ENCODE results near the gene NDRG3.

The NDRG3 gene

GRCh38 chr20:36633285-36633772 lies 112.6 kb downstream of the NDRG3 start:
- TF ChIP-seq, protein P1, sequence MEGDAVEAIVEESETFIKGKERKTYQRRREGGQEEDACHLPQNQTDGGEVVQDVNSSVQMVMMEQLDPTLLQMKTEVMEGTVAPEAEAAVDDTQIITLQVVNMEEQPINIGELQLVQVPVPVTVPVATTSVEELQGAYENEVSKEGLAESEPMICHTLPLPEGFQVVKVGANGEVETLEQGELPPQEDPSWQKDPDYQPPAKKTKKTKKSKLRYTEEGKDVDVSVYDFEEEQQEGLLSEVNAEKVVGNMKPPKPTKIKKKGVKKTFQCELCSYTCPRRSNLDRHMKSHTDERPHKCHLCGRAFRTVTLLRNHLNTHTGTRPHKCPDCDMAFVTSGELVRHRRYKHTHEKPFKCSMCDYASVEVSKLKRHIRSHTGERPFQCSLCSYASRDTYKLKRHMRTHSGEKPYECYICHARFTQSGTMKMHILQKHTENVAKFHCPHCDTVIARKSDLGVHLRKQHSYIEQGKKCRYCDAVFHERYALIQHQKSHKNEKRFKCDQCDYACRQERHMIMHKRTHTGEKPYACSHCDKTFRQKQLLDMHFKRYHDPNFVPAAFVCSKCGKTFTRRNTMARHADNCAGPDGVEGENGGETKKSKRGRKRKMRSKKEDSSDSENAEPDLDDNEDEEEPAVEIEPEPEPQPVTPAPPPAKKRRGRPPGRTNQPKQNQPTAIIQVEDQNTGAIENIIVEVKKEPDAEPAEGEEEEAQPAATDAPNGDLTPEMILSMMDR (IDR thresholded peaks at IDR 0.05; ENCODE audit: low read length): no peak
- no peak for TF ChIP-seq EZH2 (IDR thresholded peaks at IDR 0.05; ENCODE audit: borderline replicate concordance, low read length)
- no peaks in the 10 kb centered on the region for H3K36me3 ChIP-seq (ENCODE audit: insufficient read depth, low read length)
- H2AFZ ChIP-seq (ENCODE audit: low read length): no peak overlapping the region
- no peak overlapping the region for H3K4me2 ChIP-seq (ENCODE audit: low read length)
- no peaks in the 10 kb centered on the region for H4K20me1 ChIP-seq (ENCODE audit: insufficient read depth, low read length)
- H3K4me1 ChIP-seq (ENCODE audit: insufficient read depth, low read length, severe bottlenecking): peaks cover 11% of the 10 kb centered on the region
- H3K4me3 ChIP-seq (ENCODE audit: low read depth, low read length, poor library complexity, severe bottlenecking): no peak overlapping the region
- H3K27ac ChIP-seq (ENCODE audit: low read depth, low read length, poor library complexity, severe bottlenecking): no peak overlapping the region
- no peak overlapping the region for H3K9ac ChIP-seq (ENCODE audit: low read length)
- no peaks in the 10 kb centered on the region for H3F3A ChIP-seq (ENCODE audit: insufficient read depth, low read length)
- no peaks in the 10 kb centered on the region for H3K9me3 ChIP-seq (ENCODE audit: low read length)
- H3K9me2 ChIP-seq (ENCODE audit: low read depth, low read length): no peaks in the 10 kb centered on the region
- no peaks in the 10 kb centered on the region for H3K79me2 ChIP-seq (ENCODE audit: insufficient read depth, low read length)
- no peaks in the 10 kb centered on the region for H3K27me3 ChIP-seq (ENCODE audit: insufficient read depth, low read length)

DNA sequence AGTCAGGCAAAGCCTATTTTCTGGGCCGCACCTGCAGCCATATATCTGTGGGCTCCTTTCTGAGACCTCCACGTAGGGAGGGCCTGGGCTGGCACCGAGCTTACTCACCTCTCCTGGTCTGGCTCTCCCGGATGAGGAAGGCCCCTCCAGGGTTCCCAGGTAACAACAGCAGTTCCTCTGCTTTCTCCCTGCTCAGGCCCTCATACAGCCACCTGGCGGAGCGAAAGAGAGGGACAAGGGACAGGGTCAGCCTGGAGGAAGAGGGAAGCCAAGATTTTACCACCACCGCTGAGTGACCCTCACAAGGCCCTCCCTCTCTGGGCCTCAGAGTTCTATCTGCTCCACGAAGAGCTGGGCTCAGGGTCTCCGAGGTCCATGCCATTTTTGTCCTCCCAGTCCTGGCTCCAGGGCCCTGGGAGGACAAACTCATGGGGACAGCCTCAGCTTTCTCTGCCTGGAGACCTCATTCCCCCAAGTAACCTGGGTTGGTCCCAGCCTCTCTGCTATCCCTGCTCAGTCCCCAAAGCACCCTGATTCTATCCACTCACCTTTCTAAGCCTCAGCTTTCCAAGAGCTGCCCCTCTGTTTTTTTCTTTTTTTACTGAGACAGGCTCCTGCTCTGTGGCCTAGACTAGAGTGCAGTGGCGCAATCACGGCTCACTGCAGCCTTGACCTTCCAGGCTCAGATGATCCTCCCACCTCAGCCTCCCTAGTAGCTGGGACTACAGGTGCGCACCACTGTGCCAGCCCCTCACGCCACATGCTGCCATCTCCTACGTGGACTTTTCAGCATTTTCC lies 113.2 kb downstream of the NDRG3 start:
- Histone ChIP-seq H2AFZ (ENCODE audit: low read length) (no peak overlapping the region), H3K4me2 (ENCODE audit: low read length) (no peak overlapping the region), H3K4me3 (ENCODE audit: low read depth, low read length, poor library complexity, severe bottlenecking) (no peak overlapping the region), H3K27me3 (ENCODE audit: insufficient read depth, low read length) (no peaks in the 10 kb centered on the region), H3K27ac (ENCODE audit: low read depth, low read length, poor library complexity, severe bottlenecking) (no peak overlapping the region), H3K9ac (ENCODE audit: low read length) (no peak overlapping the region), H3K9me2 (ENCODE audit: low read depth, low read length) (no peaks in the 10 kb centered on the region), H3K4me1 (ENCODE audit: insufficient read depth, low read length, severe bottlenecking) (peaks cover 11% of the 10 kb centered on the region), H3F3A (ENCODE audit: insufficient read depth, low read length) (no peaks in the 10 kb centered on the region), H3K79me2 (ENCODE audit: insufficient read depth, low read length) (no peaks in the 10 kb centered on the region), H3K9me3 (ENCODE audit: low read length) (no peaks in the 10 kb centered on the region), H4K20me1 (ENCODE audit: insufficient read depth, low read length) (no peaks in the 10 kb centered on the region), H3K36me3 (ENCODE audit: insufficient read depth, low read length) (no peaks in the 10 kb centered on the region)
- TF ChIP-seq, protein P1 (IDR thresholded peaks at IDR 0.05; ENCODE audit: low read length): no peak
- no peak for TF ChIP-seq EZH2 (IDR thresholded peaks at IDR 0.05; ENCODE audit: borderline replicate concordance, low read length)

- Histone ChIP-seq H3K4me1 (ENCODE audit: insufficient read depth, low read length, severe bottlenecking) (peaks cover 11% of the 10 kb centered on the region), H2AFZ (ENCODE audit: low read length) (no peak overlapping the region), H3K9ac (ENCODE audit: low read length) (no peak overlapping the region), H3K79me2 (ENCODE audit: insufficient read depth, low read length) (no peaks in the 10 kb centered on the region), H3F3A (ENCODE audit: insufficient read depth, low read length) (no peaks in the 10 kb centered on the region), H4K20me1 (ENCODE audit: insufficient read depth, low read length) (no peaks in the 10 kb centered on the region), H3K27me3 (ENCODE audit: insufficient read depth, low read length) (no peaks in the 10 kb centered on the region), H3K27ac (ENCODE audit: low read depth, low read length, poor library complexity, severe bottlenecking) (no peak overlapping the region), H3K36me3 (ENCODE audit: insufficient read depth, low read length) (no peaks in the 10 kb centered on the region), H3K9me2 (ENCODE audit: low read depth, low read length) (no peaks in the 10 kb centered on the region), H3K9me3 (ENCODE audit: low read length) (no peaks in the 10 kb centered on the region), H3K4me2 (ENCODE audit: low read length) (no peak overlapping the region), H3K4me3 (ENCODE audit: low read depth, low read length, poor library complexity, severe bottlenecking) (no peak overlapping the region)
- TF ChIP-seq EZH2 (IDR thresholded peaks at IDR 0.05; ENCODE audit: borderline replicate concordance, low read length): no peak
- TF ChIP-seq, protein P1 (IDR thresholded peaks at IDR 0.05; ENCODE audit: low read length): no peak
These were observed 113.8 kb downstream of the NDRG3 start for GRCh38 chr20:36632147-36632486.

All from OCI-LY1 (cell line).